Posterior vena cava (tissue), 2 donors: ENCODE data around the gene DOCK6. TPM values are rescaled to one million over a fixed set of nuclear protein-coding genes. Genes with fewer than 3 reads are reported as not detected.

Source experiments
- DNase-seq: peaks from one replicate; pipeline ENCODE4 v3.0.0-alpha.2; 2020; ENCODE audit warnings: low spot score
- intact Hi-C, 2 donors: fragments of 100-400 bp; cut with DNase I; formaldehyde crosslinking; loops; one replicate each; pipeline versions ENCODE4 v1.14.1 to v1.14.2; 2022 to 2023
- total RNA-seq, 2 donors: library from RNA; stranded (reverse); fragmentation: NEBNext Ultra II Directional; extraction: Animal tissue kit (Norgen Biotek cat#: 25700); gene quantifications; one replicate each; pipeline ENCODE4 v1.2.1, GENCODE V29; 2021
- donor health status: DM: yes; HTN: yes; CAD: no.
- donor health status: DM: yes; HTN: yes; CAD: no.

DOCK6 gene
- total RNA-seq, 2 donors from 2014 or later, result 50.0 to 73.2 TPM

GRCh38 chr19:11234486-11235075 is 27.7 kb downstream of the DOCK6 start:
- intact Hi-C loops, result loop anchor here in 1 of 2 donors (5.0 kb wide), 1 partner anchor 783 kb away; no protein-coding TSS in a partner anchor
- no peak for DNase-seq

DNA sequence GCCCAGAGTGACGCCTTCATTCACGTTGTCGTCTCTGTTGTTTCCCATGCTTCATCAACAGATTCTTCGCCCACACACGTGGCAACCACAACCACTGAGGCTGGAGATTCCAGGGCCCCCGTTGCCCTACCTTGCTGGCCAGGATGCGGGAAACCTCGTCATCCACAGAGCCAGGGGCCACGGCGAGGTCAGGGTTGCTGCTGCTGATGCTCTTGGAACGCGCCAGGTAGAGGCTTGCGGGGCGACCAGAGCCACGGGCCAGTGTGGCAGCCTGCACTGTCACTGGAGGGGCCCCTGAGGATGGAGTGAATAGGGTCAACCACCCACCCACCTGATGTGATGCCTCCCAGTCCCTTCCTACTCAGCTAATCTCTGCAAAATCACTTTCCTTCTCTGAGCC is 29.3 kb downstream of the DOCK6 start:
- intact Hi-C loops, result no loop called here
- no peak for DNase-seq

DNA sequence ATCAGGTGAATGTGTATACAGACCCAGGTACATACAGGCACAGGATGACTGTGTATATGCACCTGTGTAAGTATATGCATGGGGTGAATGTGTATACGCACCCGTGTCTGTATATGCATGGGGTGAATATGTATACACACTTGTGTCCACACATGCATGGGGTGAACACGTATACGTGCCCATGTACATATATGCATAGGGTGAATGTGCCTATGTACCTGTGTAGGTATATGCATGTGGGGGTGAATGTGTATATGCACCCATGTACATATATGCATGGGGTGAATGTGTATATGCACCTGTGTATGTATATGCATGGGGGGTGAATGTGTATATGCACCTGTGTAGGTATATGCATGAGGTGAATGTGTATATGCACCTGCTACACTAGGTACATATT is 29.8 kb downstream of the DOCK6 start:
- intact Hi-C loops, result no loop called here
- DNase-seq, result no peak

DNA sequence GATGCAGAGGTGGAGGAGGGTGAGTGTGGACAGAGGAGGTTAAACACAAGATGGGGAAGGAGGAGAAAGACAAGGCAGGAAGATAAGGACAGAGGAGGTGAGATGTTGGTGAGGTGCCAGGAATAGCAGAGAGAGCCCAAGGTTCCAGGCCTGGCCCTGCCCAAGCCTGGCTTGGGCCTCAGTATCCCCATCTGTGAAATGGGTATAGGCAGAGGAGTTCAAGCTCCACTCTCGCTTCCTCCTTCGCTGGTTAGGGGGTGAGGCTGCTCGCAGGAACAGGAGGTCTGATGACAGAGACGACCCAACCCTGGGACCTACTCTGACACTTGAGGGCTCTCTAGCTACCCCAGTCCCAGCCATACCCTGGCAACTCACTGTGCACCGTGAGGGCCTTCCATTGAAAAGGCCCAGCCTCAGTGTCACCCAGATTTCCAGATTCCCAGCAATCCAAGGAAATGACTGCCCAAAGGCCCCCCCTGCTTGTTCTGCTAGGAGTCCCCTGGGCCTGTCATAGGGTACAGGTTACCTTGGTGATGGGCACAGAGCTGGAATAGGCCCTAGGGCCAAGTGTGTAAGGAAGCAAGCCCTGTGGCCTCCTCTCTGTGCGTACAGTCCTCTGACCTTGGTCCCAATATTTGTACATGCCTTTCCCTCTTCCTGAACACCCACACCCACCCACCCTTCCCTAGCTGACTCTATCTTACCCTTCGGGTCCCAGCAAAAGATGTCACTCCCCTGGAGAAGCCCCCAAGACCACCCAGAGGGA is 31.5 kb downstream of the DOCK6 start:
- intact Hi-C loops, result no loop called here
- DNase-seq, result no peak

- intact Hi-C loops, result no loop called here
- DNase-seq, result no peak
Observed at GRCh38 chr19:11227195-11227886, 35.0 kb downstream of the DOCK6 start.

- intact Hi-C loops, result no loop called here
Observed at GRCh38 chr19:11226716-11227166, 35.6 kb downstream of the DOCK6 start.

DNA sequence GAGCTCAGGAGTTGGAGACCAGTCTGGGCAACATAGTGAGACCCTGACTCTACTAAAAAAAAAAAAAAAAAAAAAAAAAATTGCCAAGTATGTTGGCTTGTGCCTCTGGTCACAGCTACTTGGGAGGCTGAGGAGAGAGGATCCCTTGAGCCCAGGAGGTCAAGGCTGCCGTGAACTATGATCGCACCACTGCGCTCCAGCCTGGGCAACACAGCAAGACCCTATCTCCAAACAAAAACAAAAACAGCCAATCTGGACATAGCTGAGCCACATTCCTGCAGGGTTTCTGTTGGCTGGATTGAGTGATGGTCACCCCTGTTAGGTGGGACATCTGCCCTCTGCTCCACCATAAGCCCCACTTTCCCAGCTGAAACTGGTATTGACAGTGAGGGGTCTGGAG is 36.5 kb downstream of the DOCK6 start:
- DNase-seq, result no peak

More at GRCh38 chr19:11226716-11227166, 35.6 kb downstream of the DOCK6 start:
- DNase-seq, result no peak

DNA sequence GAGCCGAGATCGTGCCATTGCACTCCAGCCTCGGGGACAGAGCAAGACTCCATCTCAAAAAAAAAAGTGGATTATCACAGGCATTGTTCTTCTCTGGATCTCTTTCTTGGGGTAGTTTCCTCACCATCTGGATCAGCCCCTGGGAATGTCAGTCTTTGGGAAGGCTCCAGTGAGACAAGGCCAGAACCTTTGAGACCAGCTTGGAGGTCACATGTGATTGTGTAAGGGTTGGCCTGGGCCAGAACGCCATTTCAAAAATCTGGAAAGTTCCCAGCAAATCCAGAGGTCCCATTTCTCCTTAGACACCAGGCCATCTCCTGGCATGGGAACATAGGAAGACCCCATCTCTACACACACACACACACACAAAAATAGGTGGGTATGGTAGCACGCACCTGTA is 37.2 kb downstream of the DOCK6 start:
- intact Hi-C loops, result no loop called here
- DNase-seq, result no peak

More for the DNA sequence above, 36.5 kb downstream of the DOCK6 start:
- intact Hi-C loops, result no loop called here

GRCh38 chr19:11224429-11224828 is 37.9 kb downstream of the DOCK6 start:
- no peak for DNase-seq
- intact Hi-C loops, result no loop called here

GRCh38 chr19:11223200-11223599 is 39.1 kb downstream of the DOCK6 start:
- no peak for DNase-seq
- intact Hi-C loops, result no loop called here

DNA sequence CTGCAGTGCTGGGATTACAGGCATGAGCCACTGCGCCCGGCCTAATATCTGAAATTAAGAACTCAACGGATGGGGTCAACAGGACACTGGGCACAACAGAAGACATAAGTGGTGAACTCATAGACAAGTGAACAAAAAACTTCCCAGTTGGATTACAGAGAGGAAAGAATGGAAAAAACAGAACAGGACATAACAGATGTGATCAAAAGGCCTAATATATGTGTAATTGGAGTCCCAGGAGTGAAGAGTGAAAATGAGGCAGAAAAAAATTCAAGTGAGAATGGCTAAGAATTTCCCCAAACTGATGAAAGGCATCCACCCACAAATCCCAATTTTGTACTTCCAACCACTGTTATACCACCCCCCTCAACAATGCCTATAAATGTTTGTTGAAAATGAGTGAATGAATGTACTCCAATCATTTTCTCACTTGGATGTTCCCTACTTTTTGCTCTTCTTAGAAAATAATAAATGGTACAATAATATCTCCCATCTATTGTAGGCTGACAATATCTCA is 41.2 kb downstream of the DOCK6 start:
- intact Hi-C loops, result no loop called here
- no peak for DNase-seq

DNA sequence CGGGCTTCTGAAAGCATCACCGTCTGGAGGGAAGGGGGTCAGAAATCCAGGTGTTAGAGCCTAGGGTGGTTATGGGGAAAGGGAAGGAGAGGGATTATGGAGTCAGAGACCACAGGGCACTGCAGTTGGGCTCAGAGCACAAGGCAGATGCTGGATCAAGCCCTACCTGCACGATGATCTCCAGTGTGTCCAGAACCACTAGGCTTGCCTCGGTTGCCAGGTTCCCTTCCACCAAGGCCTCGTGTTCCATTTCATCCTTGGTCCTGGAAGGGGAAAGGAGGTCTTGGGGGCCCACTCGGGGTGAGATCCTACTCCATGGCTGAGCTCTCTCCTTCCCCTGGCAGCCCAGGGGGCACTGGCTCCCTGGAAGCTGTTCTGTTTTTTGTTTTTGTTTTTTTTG is 47.9 kb downstream of the DOCK6 start:
- DNase-seq, result no peak
- intact Hi-C loops, result no loop called here

- intact Hi-C loops, result no loop called here
- DNase-seq, result no peak
Observed at GRCh38 chr19:11210656-11210928, 51.7 kb downstream of the DOCK6 start.

- intact Hi-C loops, result loop anchor here (5.0 to 10.0 kb wide), 2 partner anchors 173 to 175 kb away; no protein-coding TSS in a partner anchor
- no peak for DNase-seq
Observed at GRCh38 chr19:11209839-11210655, 52.3 kb downstream of the DOCK6 start.

- intact Hi-C loops, result loop anchor here (5.0 to 10.0 kb wide), 2 partner anchors 172 to 174 kb away; no protein-coding TSS in a partner anchor
- no peak for DNase-seq
Observed at GRCh38 chr19:11208561-11209471, 53.5 kb downstream of the DOCK6 start.

- no peak for DNase-seq
- intact Hi-C loops, result loop anchor here (5.0 to 10.0 kb wide), 2 partner anchors 169 to 171 kb away; no protein-coding TSS in a partner anchor
Observed at GRCh38 chr19:11205939-11206570, 56.3 kb downstream of the DOCK6 start.

- intact Hi-C loops, result loop anchor here (5.0 to 10.0 kb wide), 3 partner anchors 68 to 170 kb away; no protein-coding TSS in a partner anchor
- DNase-seq, result no peak
Observed at GRCh38 chr19:11204943-11205349, 57.4 kb downstream of the DOCK6 start.
